HCT116 (cell line): ENCODE results near the gene OCRL. TPM values are rescaled to one million over a fixed set of nuclear protein-coding genes. Genes with fewer than 3 reads are reported as not detected.

Experiments
- ATAC-seq: fragments of 200-7000 bp; cut with Tn5 transposase; 2 replicates; pipeline ENCODE4 v1.9.1; 2020; ENCODE audit warnings: mild to moderate bottlenecking, moderate library complexity
- BruUV-seq: library from RNA; stranded (reverse); fragments of 400-500 nt; replicated peaks from 2 replicates; lab custom pipeline; 2021; lab: Mats Ljungman, UMichigan
- CTCF ChIA-PET: fragments of 300-600 bp; sonication (Branson Sonifier 250); formaldehyde crosslinking; loops from one replicate; lab custom pipeline; 2021; ENCODE audit warnings: antibody characterized with exemption; lab: Charles Lee
- POLR2A ChIA-PET: fragments of 300-600, 350-600 bp; sonication (Branson Sonifier 250); formaldehyde crosslinking; loops from one replicate; lab custom pipeline; 2021; ENCODE audit warnings: antibody characterized with exemption; lab: Charles Lee
- RAD21 ChIA-PET, 2 experiments: fragments of 300-600 bp; sonication (Branson Sonifier 250); formaldehyde crosslinking; loops; one replicate each; lab custom pipeline; 2023; ENCODE audit warnings: low total read pairs in 2 of 2; ENCODE audit not compliant: uncharacterized antibody in 2 of 2, unreplicated experiment in 2 of 2, low non-redundant PET in 1 of 2; lab: Charles Lee
- DNase-seq: peaks from one replicate; pipeline ENCODE4 v3.0.0-alpha.2; 2010; ENCODE audit warnings: low read depth, low spot score
- H2AFZ ChIP-seq: fragments of 200-600 bp; shearing (Covaris generic), sonication (generic); 2 replicates; pipeline ENCODE4 v1.6.1; 2017; ENCODE audit warnings: low read depth, mixed run types, mixed read lengths, antibody characterized with exemption, low read length; ENCODE audit not compliant: poor library complexity, severe bottlenecking
- H3K27ac ChIP-seq: 2 replicates; pipeline ENCODE4 v1.5.1; 2012; ENCODE audit warnings: low read depth, low read length
- H3K27me3 ChIP-seq: fragments of 200-600 bp; sonication (generic); 2 replicates; pipeline ENCODE4 v1.6.1; 2016; ENCODE audit warnings: mixed run types, low read length, mixed read lengths; ENCODE audit not compliant: insufficient read depth
- H3K36me3 ChIP-seq, 2 experiments: fragments of 200-500 bp in 1 of 2; fragments of 200-600 bp in 1 of 2; sonication (Bioruptor generic) in 1 of 2; sonication (generic) in 1 of 2; 2 replicates each; pipeline versions ENCODE4 v1.5.1 to v1.6.1; 2014 to 2016; ENCODE audit warnings: low read length in 2 of 2, inconsistent platforms in 1 of 2, mixed read lengths in 1 of 2, mixed run types in 1 of 2; ENCODE audit not compliant: insufficient read depth in 2 of 2, control insufficient read depth in 1 of 2
- H3K4me1 ChIP-seq, 2 experiments: fragments of 200-600 bp in 1 of 2; sonication (generic) in 1 of 2; 2 replicates each; pipeline versions ENCODE4 v1.5.1 to v1.6.1; 2012 to 2017; ENCODE audit warnings: low read length in 2 of 2, inconsistent platforms in 1 of 2, mild to moderate bottlenecking in 1 of 2, mixed read lengths in 1 of 2, mixed run types in 1 of 2, moderate library complexity in 1 of 2; ENCODE audit not compliant: insufficient read depth in 2 of 2, control insufficient read depth in 1 of 2
- H3K4me2 ChIP-seq: fragments of 200-600 bp; sonication (generic); 2 replicates; pipeline ENCODE4 v1.6.1; 2017; ENCODE audit warnings: mixed run types, low read length, mixed read lengths
- H3K4me3 ChIP-seq, 2 experiments: fragments of 200-600 bp in 1 of 2; sonication (generic) in 1 of 2; replicated peaks in 1 of 2; 2 replicates each; pipeline ENCODE4 v1.5.1; 2011 to 2016; ENCODE audit warnings: low read length in 2 of 2, control low read depth in 1 of 2, low read depth in 1 of 2, mild to moderate bottlenecking in 1 of 2, mixed read lengths in 1 of 2, mixed run types in 1 of 2
- H3K79me2 ChIP-seq: fragments of 200-600 bp; sonication (generic); 2 replicates; pipeline ENCODE4 v1.6.1; 2017; ENCODE audit warnings: mild to moderate bottlenecking, mixed run types, low read length, moderate library complexity, mixed read lengths; ENCODE audit not compliant: insufficient read depth
- H3K9ac ChIP-seq: fragments of 200-600 bp; sonication (generic); 2 replicates; pipeline ENCODE4 v1.6.1; 2016; ENCODE audit warnings: low read length, mixed read lengths
- H3K9me2 ChIP-seq: fragments of 200-600 bp; sonication (generic), shearing (Covaris generic); 2 replicates; pipeline ENCODE4 v1.6.1; 2017; ENCODE audit warnings: mixed run types, mild to moderate bottlenecking, moderate library complexity; ENCODE audit not compliant: insufficient read depth
- H3K9me3 ChIP-seq, 2 experiments: fragments of 200-500 bp in 1 of 2; fragments of 200-600 bp in 1 of 2; sonication (Bioruptor generic) in 1 of 2; sonication (generic) in 1 of 2; 2 replicates each; pipeline ENCODE4 v1.6.1; 2014 to 2017; ENCODE audit warnings: low read length in 2 of 2, mixed read lengths in 2 of 2, inconsistent platforms in 1 of 2, low read depth in 1 of 2, mild to moderate bottlenecking in 1 of 2, mixed run types in 1 of 2, moderate library complexity in 1 of 2; ENCODE audit not compliant: control insufficient read depth in 1 of 2, insufficient read depth in 1 of 2
- H4K20me1 ChIP-seq: fragments of 200-600 bp; sonication (generic), shearing (Covaris generic); 2 replicates; pipeline ENCODE4 v1.6.1; 2017; ENCODE audit warnings: mixed run types, mild to moderate bottlenecking, moderate library complexity; ENCODE audit not compliant: insufficient read depth
- EGR1 ChIP-seq: IDR thresholded peaks from 2 replicates; pipeline ENCODE4 v1.6.1; 2012; ENCODE audit warnings: low read depth
- SIN3A ChIP-seq: IDR thresholded peaks from 2 replicates; pipeline ENCODE4 v1.6.1; 2012; ENCODE audit warnings: low read depth
- ZBTB33 ChIP-seq: IDR thresholded peaks from 2 replicates; pipeline ENCODE4 v1.6.1; 2011; ENCODE audit warnings: mild to moderate bottlenecking, low read length, moderate library complexity; ENCODE audit not compliant: insufficient replicate concordance; ENCODE audit errors: extremely low read depth
- ZNF274 ChIP-seq: fragments of 200-500 bp; sonication (Bioruptor generic); IDR thresholded peaks from 2 replicates; pipeline ENCODE4 v1.6.1; 2014; ENCODE audit warnings: mild to moderate bottlenecking, low read depth, low read length, inconsistent platforms
- intact Hi-C: fragments of 100-400 bp; cut with micrococcal nuclease; formaldehyde crosslinking; loops from 2 replicates; pipeline ENCODE4 v1.10.0; 2022
- total RNA-seq: library from RNA; stranded (reverse); gene quantifications from one replicate; pipeline ENCODE4 v1.2.1, GENCODE V29; 2021; ENCODE audit not compliant: unreplicated experiment
- TF ChIP-seq, protein P1 (sequence below), 3 experiments: fragments of 200-600 bp in 1 of 3; sonication (generic) in 1 of 3; IDR thresholded peaks in 2 of 3; conservative IDR thresholded peaks in 1 of 3; 2 replicates each; pipeline ENCODE4 v1.5.1; 2012 to 2017; ENCODE audit warnings: low read depth in 2 of 3, low read length in 2 of 3, antibody characterized with exemption in 1 of 3, borderline replicate concordance in 1 of 3, control low read depth in 1 of 3, mild to moderate bottlenecking in 1 of 3, mixed read lengths in 1 of 3, mixed run types in 1 of 3, moderate library complexity in 1 of 3; ENCODE audit not compliant: insufficient read depth in 1 of 3

Gene OCRL
- total RNA-seq, 1 experiment from 2014 or later, result 19.8 TPM

DNA sequence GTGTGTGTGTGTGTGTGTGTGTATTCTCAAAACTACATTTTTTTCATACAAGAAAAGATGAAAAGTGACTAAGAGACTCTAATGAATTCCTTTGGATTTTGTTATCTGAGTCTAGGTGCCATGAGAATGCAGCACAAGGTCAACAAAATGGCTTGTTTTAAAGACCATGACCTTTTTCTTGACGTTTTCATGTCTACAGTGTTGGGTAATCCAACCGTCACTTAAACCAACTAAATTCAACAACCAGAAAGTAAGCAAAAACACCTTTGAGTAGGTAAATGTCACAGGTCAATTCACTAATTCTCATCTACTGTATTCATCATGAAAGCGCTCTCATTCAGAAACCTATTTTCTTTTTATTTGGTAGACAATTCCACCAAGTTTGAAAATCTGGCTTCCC is 19.9 kb upstream of the OCRL start:
- CTCF ChIA-PET, result no interaction called here
- Histone ChIP-seq H2AFZ (no peak overlapping the region), H3K4me3 (no peak overlapping the region), H3K9me3 (no peaks in the 10 kb centered on the region), H3K36me3 (peaks cover 0 to 2% of the 10 kb centered on the region in 2 experiments; a peak in 2 of 4 replicates), H3K9ac (no peak overlapping the region), H3K79me2 (peaks cover 21% of the 10 kb centered on the region), H3K9me2 (no peaks in the 10 kb centered on the region), H4K20me1 (no peaks in the 10 kb centered on the region), H3K27me3 (no peaks in the 10 kb centered on the region), H3K27ac (no peak overlapping the region), H3K4me1 (peaks cover 5 to 7% of the 10 kb centered on the region in 2 experiments; a peak in 3 of 4 replicates), H3K4me2 (no peak overlapping the region)
- no peak for TF ChIP-seq EGR1
- no peak for TF ChIP-seq ZBTB33
- TF ChIP-seq ZNF274, result no peak
- ATAC-seq, result no peak
- no peak for DNase-seq
- BruUV-seq, result TSS peak; percentile 3
- POLR2A ChIA-PET, result no interaction called here
- intact Hi-C loops, result no loop called here
- RAD21 ChIA-PET, result no interaction called here

GRCh38 chrX:129522184-129523078 is 17.6 kb upstream of the OCRL start:
- no peaks in the 10 kb centered on the region for H3K9me2 ChIP-seq
- H3K4me3 ChIP-seq, result peak overlapping the region; percentile 65 to 76
- H3K9ac ChIP-seq, result peak overlapping the region; percentile 72
- peaks cover 5 to 7% of the 10 kb centered on the region in 2 experiments; a peak in 3 of 4 replicates for H3K4me1 ChIP-seq
- no TSS peak for BruUV-seq
- no peak for TF ChIP-seq SIN3A
- TF ChIP-seq, protein P1, sequence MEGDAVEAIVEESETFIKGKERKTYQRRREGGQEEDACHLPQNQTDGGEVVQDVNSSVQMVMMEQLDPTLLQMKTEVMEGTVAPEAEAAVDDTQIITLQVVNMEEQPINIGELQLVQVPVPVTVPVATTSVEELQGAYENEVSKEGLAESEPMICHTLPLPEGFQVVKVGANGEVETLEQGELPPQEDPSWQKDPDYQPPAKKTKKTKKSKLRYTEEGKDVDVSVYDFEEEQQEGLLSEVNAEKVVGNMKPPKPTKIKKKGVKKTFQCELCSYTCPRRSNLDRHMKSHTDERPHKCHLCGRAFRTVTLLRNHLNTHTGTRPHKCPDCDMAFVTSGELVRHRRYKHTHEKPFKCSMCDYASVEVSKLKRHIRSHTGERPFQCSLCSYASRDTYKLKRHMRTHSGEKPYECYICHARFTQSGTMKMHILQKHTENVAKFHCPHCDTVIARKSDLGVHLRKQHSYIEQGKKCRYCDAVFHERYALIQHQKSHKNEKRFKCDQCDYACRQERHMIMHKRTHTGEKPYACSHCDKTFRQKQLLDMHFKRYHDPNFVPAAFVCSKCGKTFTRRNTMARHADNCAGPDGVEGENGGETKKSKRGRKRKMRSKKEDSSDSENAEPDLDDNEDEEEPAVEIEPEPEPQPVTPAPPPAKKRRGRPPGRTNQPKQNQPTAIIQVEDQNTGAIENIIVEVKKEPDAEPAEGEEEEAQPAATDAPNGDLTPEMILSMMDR (IDR thresholded peaks at IDR 0.05 in 2 of 3, conservative IDR thresholded peaks at IDR 0.05 in 1 of 3; ENCODE audit: borderline replicate concordance in 1 of 3, insufficient read depth in 1 of 3, low read depth in 2 of 3, low read length in 2 of 3), result peak in 1 of 3 experiments; percentile 15; a peak in 1 of 6 replicates
- no peaks in the 10 kb centered on the region for H4K20me1 ChIP-seq
- no peak overlapping the region for H2AFZ ChIP-seq
- peak overlapping the region; percentile 80 for H3K4me2 ChIP-seq
- H3K79me2 ChIP-seq, result peaks cover 21% of the 10 kb centered on the region
- H3K27ac ChIP-seq, result peak overlapping the region; percentile 64
- DNase-seq (peak; percentile 16), ATAC-seq (peak; percentile 84)
- H3K27me3 ChIP-seq, result no peaks in the 10 kb centered on the region
- no peaks in the 10 kb centered on the region for H3K36me3 ChIP-seq
- intact Hi-C loops, result no loop called here
- ChIA-PET POLR2A (no interaction called here), CTCF (no interaction called here), RAD21 (no interaction called here)
- H3K9me3 ChIP-seq, result no peaks in the 10 kb centered on the region
